Measurements from ENCODE around the gene EHD1. TPM values are rescaled to one million over a fixed set of nuclear protein-coding genes. Genes with fewer than 3 reads are reported as not detected.

Gene EHD1
- polyA plus RNA-seq, 2 of the 4 experiments (the other 2 are of a cell fraction): 25.9 to 37.8 TPM

DNA sequence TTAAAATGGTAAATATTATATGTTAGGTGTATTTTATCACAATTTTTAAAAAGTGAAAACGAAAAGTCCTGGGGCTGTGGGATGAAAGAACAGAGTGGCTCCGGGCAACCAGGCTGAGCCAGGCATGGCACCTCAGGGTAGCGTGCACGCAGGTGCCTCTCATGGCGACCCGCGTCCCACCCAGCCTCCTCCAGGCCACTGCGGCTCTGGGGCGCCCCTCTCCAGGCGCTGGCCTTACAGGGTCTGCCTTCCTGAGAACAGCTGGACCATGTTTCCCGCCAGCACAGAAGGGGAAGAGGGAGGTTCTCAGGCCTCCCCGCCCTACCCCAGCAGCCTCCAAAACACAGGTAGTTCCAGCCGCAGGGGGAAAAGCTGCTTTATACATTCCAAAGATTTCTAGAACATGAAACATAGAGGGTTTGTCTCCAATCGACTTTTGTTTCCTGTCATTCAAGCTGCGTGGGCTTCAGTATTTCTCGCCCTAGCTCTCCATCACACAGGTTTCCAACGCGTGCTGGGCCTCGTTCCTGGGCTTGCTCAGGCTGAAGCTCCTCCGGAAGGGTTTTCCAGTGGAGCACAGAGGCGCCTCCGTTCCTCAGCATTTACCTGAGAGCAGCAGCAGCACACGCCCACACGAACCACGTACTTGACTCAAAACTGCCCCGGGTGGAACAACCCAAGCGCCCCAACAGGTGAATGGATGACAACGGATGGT, 10.5 kb downstream of the EHD1 start:
- ATAC-seq: no peak

DNA sequence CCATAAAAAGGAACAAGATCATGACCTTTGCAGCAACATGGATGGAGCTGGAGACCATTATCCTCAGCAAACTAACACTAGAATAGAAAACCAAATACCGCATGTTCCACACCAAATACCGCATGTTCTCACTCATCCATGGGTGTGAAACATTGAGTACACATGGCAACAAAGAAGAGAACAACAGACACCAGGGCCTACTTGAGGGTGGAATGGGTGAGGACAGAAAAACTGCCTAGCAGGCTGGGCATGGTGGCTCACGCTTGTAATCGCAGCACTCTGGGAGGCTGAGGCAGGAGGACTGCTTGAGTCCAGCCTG, 12.3 kb downstream of the EHD1 start:
- no peak for ATAC-seq
- DNase-seq (ENCODE audit: low read depth in 1 of 2, low spot score in 1 of 2): no peak
- Histone ChIP-seq H3K4me2 (peak overlapping the region; percentile 16; the same call in 1 of the 3 replicates), H3K4me3 (no peak overlapping the region), H3K9me3 (no peaks in the 10 kb centered on the region), H3K27ac (peak overlapping the region in 1 of 2 experiments; percentile 21; a peak in 1 of 6 replicates), H3K4me1 (peaks cover 68% of the 10 kb centered on the region)
- no peak for FAIRE-seq
- POLR2A ChIA-PET: no interaction called here
- TF ChIP-seq, protein P1, sequence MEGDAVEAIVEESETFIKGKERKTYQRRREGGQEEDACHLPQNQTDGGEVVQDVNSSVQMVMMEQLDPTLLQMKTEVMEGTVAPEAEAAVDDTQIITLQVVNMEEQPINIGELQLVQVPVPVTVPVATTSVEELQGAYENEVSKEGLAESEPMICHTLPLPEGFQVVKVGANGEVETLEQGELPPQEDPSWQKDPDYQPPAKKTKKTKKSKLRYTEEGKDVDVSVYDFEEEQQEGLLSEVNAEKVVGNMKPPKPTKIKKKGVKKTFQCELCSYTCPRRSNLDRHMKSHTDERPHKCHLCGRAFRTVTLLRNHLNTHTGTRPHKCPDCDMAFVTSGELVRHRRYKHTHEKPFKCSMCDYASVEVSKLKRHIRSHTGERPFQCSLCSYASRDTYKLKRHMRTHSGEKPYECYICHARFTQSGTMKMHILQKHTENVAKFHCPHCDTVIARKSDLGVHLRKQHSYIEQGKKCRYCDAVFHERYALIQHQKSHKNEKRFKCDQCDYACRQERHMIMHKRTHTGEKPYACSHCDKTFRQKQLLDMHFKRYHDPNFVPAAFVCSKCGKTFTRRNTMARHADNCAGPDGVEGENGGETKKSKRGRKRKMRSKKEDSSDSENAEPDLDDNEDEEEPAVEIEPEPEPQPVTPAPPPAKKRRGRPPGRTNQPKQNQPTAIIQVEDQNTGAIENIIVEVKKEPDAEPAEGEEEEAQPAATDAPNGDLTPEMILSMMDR (IDR thresholded peaks at IDR 0.05): no peak
- TF ChIP-seq ZFP36 (IDR thresholded peaks at IDR 0.05; ENCODE audit: borderline replicate concordance, partially characterized antibody) (no peak), PHF8 (IDR thresholded peaks at IDR 0.05; ENCODE audit: borderline replicate concordance, low read depth) (no peak)
- CTCF ChIA-PET: interaction anchor here (0.7 to 39.4 kb wide), 4 partner anchors 18 to 252 kb away, joined by 3 to 1607 read pairs (median 232); partner anchors contain the start of genes CDC42BPG, EHD1 and MAJIN
- 97% methylated on average over 4 of the region's 4 CpGs for WGBS (ENCODE audit: missing lambda C conversion rate)

More for the DNA sequence above, 10.5 kb downstream of the EHD1 start:
- DNase-seq (ENCODE audit: low read depth in 1 of 2, low spot score in 1 of 2) (no peak), FAIRE-seq (no peak)
- 84% methylated on average over 28 of the region's 28 CpGs for WGBS (ENCODE audit: missing lambda C conversion rate)
- Histone ChIP-seq H3K4me1 (peaks cover 79% of the 10 kb centered on the region), H3K27ac (peak overlapping the region; percentile 62 to 87; a peak in 5 of 6 replicates), H3K4me2 (peak overlapping the region; percentile 69), H3K4me3 (no peak overlapping the region), H3K9me3 (no peaks in the 10 kb centered on the region)
- ChIA-PET POLR2A (interaction anchor here (1.4 to 3.6 kb wide), 2 partner anchors 11 to 25 kb away, joined by 6 to 25 read pairs; partner anchors contain the start of gene EHD1), CTCF (interaction anchor here (1.2 to 39.4 kb wide), 4 partner anchors 19 to 146 kb away, joined by 4 to 1607 read pairs (median 236); partner anchors contain the start of genes ARL2, CDC42BPG and EHD1)
- no peak for TF ChIP-seq HOXA7 (CRISPR knock-in tag; IDR thresholded peaks at IDR 0.05)

GRCh38 chr11:64865286-64866172, 12.9 kb downstream of the EHD1 start:
- Histone ChIP-seq H3K4me3 (no peak overlapping the region), H3K9me3 (no peaks in the 10 kb centered on the region), H3K27ac (peak overlapping the region in 1 of 2 experiments; percentile 73; a peak in 4 of 6 replicates), H3K4me1 (peaks cover 63% of the 10 kb centered on the region), H3K4me2 (peak overlapping the region; percentile 16; the same call in 1 of the 3 replicates)
- POLR2A ChIA-PET: interaction anchor here (1.0 to 1.2 kb wide), 2 partner anchors 13 to 16 kb away, joined by 4 read pairs; no protein-coding TSS in a partner anchor
- DNase-seq (ENCODE audit: low read depth in 1 of 2, low spot score in 1 of 2) (no peak), ATAC-seq (no peak), FAIRE-seq (no peak)
- 86% methylated on average over 15 of the region's 15 CpGs for WGBS (ENCODE audit: missing lambda C conversion rate)
- CTCF ChIA-PET: interaction anchor here (0.8 to 39.4 kb wide), 4 partner anchors 18 to 253 kb away, joined by 3 to 1607 read pairs (median 233); partner anchors contain the start of genes ARL2, CDC42BPG and EHD1
- TF ChIP-seq RNF2 (IDR thresholded peaks at IDR 0.05; ENCODE audit: borderline replicate concordance, low read depth): no peak
- no peak for TF ChIP-seq RAD21 (conservative IDR thresholded peaks at IDR 0.05 in 1 of 2, IDR thresholded peaks at IDR 0.05 in 1 of 2)
- TF ChIP-seq HOXB13 (CRISPR knock-in tag; IDR thresholded peaks at IDR 0.05; ENCODE audit: low read depth): no peak
- TF ChIP-seq JUN (IDR thresholded peaks at IDR 0.05): no peak
- no peak for TF ChIP-seq EP300 (IDR thresholded peaks at IDR 0.05)
- no peak for TF ChIP-seq POLR2AphosphoS2 (conservative IDR thresholded peaks at IDR 0.05; ENCODE audit: low read length)
- no peak for TF ChIP-seq MAZ (IDR thresholded peaks at IDR 0.05; ENCODE audit: borderline replicate concordance, low read depth, low read length)

All from A549 (cell line).